ENCODE data around the gene RAD18.

- TF ChIP-seq CTCF (IDR thresholded peaks at IDR 0.05), result no peak
- no peak for TF ChIP-seq POLR2A (IDR thresholded peaks at IDR 0.05)
Measured at GRCh38 chr3:8954938-8955763, 8.1 kb downstream of the RAD18 start.
